HG02852 (cell line): ENCODE data around the gene PXT1.
"Not testable (repeated sequence)": the region's sequence is repeated elsewhere in the genome, so short reads cannot be mapped to it uniquely, and the experiment has no call there.

Experiments used
- ATAC-seq: cut with Tn5 transposase; IDR thresholded peaks from one replicate; pipeline ENCODE4 v1.9.1; 2021; ENCODE audit warnings: mild to moderate bottlenecking, moderate library complexity; ENCODE audit not compliant: unreplicated experiment

The PXT1 gene

DNA sequence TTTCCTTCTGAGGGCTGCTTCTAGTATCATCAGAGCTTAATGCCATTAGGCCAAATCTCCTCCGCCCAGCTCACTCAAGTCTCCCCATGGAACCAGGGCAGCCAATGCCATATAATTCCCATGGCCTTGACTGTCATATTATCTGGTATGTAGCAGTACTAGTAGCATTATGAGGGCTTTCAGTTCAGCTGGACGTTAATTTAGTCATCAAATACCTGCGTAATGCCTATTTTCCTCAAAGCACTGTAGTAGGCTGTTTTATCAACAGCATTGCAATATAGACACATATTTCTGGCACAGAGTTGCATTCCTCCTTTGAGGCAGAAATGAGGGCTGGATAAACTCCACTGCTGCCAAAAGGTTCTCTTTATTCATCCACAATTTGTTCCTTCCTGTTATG is 1.8 kb upstream of the PXT1 start:
- no peak for ATAC-seq

DNA sequence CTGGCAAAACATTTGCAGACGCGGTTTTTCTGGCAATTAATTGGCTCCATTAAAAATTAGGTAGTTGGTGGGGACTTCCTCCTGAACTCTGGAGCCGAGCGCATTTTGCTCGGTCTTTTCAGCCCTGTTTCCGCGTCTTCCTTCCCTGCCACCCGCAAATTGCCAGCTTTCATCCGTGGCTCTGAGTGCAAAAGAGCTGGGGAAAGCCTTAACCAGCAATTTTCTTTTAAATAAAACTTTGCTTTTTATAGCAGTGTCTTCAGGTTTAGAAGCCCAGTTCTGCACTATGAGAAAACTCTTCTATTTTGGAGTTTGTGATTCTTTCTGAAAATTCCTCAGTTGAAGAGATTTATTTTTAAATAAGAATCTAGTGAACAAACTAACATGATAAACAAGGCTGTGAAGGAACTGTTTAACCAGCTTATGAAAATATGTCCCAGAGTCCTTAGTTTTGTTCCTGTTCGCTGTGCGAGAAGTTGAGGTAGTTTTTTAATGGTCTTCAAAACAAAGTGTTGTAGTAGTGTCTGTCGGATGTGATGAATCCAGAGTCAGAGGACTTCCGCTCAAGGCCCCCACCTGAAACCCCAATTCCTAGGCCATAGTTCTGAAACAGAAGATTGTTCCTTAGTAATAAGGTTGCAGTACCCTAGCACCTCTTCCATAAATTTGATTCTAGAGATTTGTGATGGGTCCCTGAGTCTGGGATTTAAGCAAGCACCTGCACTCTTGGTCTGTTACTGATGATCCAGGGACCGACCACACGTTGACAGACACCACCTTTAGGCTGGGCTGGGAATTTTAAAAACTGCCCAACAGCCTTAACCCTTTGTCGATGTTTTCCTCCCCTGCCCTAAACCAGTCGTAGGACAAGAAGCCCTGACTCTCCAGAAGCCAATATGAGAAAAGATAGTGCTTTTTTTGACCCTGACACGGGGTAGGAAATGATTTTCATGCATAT is 1.1 kb upstream of the PXT1 start:
- ATAC-seq = no peak

DNA sequence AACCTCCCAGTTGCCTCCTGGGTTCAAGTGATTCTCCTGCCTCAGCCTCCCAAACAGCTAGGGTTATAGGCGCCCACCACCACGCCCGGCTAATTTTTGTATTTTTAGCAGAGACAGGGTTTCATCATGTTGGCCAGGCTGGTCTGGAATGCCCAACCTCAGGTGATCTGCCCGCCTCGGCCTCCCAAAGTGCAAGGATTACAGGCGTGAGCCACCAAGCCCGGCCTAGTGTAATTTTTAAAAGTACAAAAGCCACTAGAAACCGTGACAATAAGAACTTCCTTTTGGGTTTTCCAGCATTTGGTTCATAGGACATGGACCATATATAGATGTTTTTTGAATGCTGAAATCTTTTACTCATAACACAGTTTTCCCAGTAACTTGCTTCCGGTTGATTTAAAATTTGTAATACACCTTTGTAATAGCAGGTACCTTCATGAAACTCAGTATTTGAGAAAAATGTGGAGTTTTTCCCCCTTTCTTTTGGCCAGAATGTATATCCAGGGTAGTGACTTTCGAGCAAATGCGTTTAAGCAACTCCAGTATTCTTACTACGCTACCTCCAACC is 467 bp downstream of the PXT1 start:
- no peak for ATAC-seq

DNA sequence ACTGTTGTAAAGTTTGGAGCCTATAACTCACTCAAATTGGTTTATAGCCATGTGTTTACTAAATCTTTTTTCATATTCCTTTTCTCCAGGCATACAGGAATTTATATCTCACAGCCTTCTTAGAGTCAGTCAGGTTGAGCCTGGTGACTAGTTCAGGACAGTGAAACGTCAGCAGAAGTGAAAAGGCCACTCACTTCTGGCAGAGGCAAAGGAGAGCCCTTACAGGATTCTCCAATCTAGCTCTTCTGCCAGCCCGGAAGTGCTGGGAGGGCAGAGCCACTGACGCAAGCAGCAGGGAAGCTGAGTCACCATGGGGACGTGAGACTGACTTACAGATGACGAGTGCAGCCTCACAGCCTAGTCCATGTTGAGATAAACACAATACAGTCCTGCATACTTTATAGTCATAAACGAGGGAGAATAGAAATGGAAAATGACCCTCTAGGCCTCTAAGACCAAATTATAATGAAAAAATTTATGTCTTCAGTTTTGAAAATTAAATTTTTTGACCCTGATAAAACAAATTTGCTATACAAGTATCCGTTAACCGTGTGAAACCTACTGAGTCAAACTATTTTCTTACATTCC is 1.3 kb downstream of the PXT1 start:
- ATAC-seq = peak; percentile 61

GRCh38 chr6:36436466-36436865 is 6.2 kb downstream of the PXT1 start:
- no peak for ATAC-seq

- ATAC-seq = no peak
Measured at GRCh38 chr6:36432151-36432671, 10.4 kb downstream of the PXT1 start.

DNA sequence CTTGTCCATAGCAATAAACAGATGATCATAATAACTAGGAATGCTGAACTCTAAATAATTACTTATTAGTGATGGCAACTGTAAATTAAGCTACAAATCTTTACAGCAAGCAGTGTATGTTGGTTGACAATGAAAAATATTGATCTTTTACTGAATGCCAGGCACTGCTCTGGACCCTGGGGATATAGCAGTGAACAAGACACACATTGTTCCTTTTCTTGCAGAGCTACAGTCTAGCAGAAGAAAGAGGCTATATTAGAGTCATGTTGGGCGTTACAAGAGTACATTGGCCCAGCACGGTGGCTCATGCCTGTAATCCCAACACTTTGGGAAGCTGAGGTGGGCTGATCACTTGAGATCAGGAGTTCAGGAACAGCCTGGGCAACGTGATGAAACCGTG is 11.5 kb downstream of the PXT1 start:
- ATAC-seq = no peak

DNA sequence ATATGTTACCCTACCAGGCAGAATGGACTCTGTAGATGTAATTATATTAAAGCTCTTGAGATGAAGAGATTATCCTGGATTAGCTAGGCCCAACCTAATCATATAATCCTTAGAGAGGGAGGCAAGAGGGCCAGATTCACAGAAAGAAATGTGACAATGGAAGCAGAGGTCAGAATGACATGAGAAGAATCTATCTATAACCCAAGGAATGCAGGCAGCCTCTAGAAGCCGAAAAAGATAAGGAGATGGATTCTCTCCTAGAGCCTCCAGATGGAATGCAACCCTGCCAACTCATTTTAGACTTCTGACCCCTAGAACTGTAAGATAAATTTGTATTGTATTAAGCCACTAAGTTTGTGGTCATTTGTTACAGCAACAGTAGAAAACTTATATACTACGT is 12.3 kb downstream of the PXT1 start:
- no peak for ATAC-seq

GRCh38 chr6:36428911-36429310 is 13.7 kb downstream of the PXT1 start:
- no peak for ATAC-seq

DNA sequence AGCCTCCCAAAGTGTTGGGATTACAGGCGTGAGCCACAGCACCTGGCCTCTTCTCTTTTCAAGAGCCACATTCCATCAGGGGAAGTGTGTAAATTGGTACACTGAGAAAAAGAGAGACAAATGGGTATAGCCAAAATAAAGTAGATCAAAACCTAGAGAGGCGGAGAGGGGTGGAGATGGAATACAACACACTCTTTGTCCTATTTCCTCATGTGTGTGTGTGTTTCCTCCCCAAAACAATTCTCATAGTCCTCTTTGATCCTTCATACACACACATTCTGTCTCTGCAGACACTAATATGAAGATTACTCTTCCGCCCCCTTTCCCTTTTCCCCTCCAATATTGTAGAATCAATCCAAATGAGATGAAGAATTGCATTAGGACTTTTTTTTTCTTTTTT is 16.0 kb downstream of the PXT1 start:
- ATAC-seq = no peak

GRCh38 chr6:36423101-36423824 is 19.4 kb downstream of the PXT1 start:
- ATAC-seq = peak; percentile 93

GRCh38 chr6:36422714-36423100 is 19.9 kb downstream of the PXT1 start:
- ATAC-seq = no peak

- no peak for ATAC-seq
Measured at GRCh38 chr6:36419310-36419709, 23.3 kb downstream of the PXT1 start.

GRCh38 chr6:36418558-36418957 is 24.1 kb downstream of the PXT1 start:
- ATAC-seq = no peak

- ATAC-seq = no peak
Measured at GRCh38 chr6:36414481-36414880, 28.2 kb downstream of the PXT1 start.

DNA sequence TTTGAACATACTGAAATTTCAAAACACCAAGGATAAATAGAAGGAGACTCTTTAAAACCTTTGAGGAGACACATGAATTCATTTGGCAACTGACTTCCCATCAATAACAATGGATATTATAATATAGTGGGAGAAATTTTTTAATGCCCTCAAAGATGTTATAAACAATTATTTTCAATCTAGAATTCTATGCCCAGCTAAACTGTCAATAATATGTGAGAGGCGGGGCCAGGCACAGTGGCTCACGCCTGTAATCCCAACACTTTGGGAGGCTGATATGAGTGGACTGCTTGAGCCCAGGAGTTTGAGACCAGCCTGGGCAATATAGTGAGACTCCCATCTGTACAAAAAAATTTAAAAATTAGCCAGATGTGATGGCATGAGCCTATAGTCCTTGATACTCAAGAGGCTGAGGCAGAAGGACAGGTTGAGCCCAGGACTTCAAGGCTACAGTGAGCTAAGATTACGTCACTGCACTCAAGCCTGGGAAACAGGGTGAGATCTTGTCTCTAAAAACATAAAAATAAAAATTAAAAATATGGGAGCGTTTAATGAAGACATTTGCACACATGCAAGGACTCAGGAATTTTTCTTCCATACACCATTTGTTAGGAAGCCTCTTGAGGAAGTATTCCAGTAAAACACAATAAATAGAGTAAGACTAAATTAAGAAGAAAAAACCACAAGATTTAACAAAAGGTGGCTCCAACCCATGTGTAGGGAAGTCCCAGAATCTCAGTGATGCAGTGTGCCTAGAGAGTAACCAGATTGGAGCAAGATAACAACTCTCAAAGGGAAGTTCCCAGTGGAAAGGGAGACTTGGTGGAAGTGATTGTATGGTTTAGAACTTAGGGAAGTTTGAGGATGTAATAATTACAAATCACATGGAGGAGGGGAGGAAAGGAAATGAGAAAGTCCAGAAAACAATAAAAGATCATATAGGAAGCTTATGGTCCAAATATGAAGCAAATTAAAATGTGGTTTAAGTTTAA is 28.9 kb downstream of the PXT1 start:
- ATAC-seq = no peak

- ATAC-seq = not testable (repeated sequence)
Measured at GRCh38 chr6:36409718-36410117, 32.9 kb downstream of the PXT1 start.

DNA sequence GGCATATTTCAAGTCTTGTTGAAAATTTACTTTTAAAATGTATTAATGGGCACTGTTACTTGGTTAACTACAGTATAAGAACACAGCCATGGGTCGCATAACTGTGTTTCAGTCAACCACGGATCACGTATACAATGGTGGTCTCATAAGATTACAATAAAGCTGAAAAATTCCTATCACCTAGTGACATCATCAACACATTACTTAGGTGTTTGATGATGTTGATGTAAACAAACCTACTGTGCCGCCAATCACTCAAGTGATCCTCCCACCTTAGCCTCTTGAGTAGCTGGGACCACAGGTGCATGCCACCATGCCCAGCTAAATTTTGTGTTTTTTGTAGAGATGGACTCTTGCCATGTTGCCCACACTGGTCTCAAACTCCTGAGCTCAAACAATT is 38.5 kb downstream of the PXT1 start:
- no peak for ATAC-seq

GRCh38 chr6:36402481-36402880 is 40.2 kb downstream of the PXT1 start:
- ATAC-seq = no peak

- no peak for ATAC-seq
Measured at GRCh38 chr6:36399970-36400369, 42.7 kb downstream of the PXT1 start.
